ENCODE measurements around the gene ZNF775.
A peak's percentile ranks its signal among the peaks of the same experiment; 100 is the strongest.

The ZNF775 gene

GRCh38 chr7:150344299-150344698 is 34.8 kb upstream of the ZNF775 start:
- no peak for TF ChIP-seq CTCF (IDR thresholded peaks at IDR 0.05; ENCODE audit: borderline replicate concordance, control extremely low read depth, extremely low read depth, insufficient read depth, missing control alignments)
- in situ Hi-C loops (cut with MboI; ENCODE audit: low sequenced_read_pairs, unreplicated experiment) = no loop called here
- no peak for DNase-seq (ENCODE audit: low spot score)

GRCh38 chr7:150345012-150345411 is 34.1 kb upstream of the ZNF775 start:
- DNase-seq (ENCODE audit: low spot score) = no peak
- in situ Hi-C loops (cut with MboI; ENCODE audit: low sequenced_read_pairs, unreplicated experiment) = no loop called here
- TF ChIP-seq CTCF (IDR thresholded peaks at IDR 0.05; ENCODE audit: borderline replicate concordance, control extremely low read depth, extremely low read depth, insufficient read depth, missing control alignments) = no peak

GRCh38 chr7:150346922-150347321 is 32.2 kb upstream of the ZNF775 start:
- in situ Hi-C loops (cut with MboI; ENCODE audit: low sequenced_read_pairs, unreplicated experiment) = no loop called here
- TF ChIP-seq CTCF (IDR thresholded peaks at IDR 0.05; ENCODE audit: borderline replicate concordance, control extremely low read depth, extremely low read depth, insufficient read depth, missing control alignments) = no peak
- DNase-seq (ENCODE audit: low spot score) = no peak

GRCh38 chr7:150351587-150352194 is 27.4 kb upstream of the ZNF775 start:
- no peak for DNase-seq (ENCODE audit: low spot score)
- in situ Hi-C loops (cut with MboI; ENCODE audit: low sequenced_read_pairs, unreplicated experiment) = no loop called here
- TF ChIP-seq CTCF (IDR thresholded peaks at IDR 0.05; ENCODE audit: borderline replicate concordance, control extremely low read depth, extremely low read depth, insufficient read depth, missing control alignments) = no peak

GRCh38 chr7:150355666-150356059 is 23.5 kb upstream of the ZNF775 start:
- DNase-seq (ENCODE audit: low spot score) = no peak
- in situ Hi-C loops (cut with MboI; ENCODE audit: low sequenced_read_pairs, unreplicated experiment) = no loop called here
- TF ChIP-seq CTCF (IDR thresholded peaks at IDR 0.05; ENCODE audit: borderline replicate concordance, control extremely low read depth, extremely low read depth, insufficient read depth, missing control alignments) = no peak

- peak; percentile 16 for TF ChIP-seq CTCF (IDR thresholded peaks at IDR 0.05; ENCODE audit: borderline replicate concordance, control extremely low read depth, extremely low read depth, insufficient read depth, missing control alignments)
- DNase-seq (ENCODE audit: low spot score) = peak; percentile 66
Measured at GRCh38 chr7:150356265-150356897, 22.7 kb upstream of the ZNF775 start.

More at GRCh38 chr7:150356265-150356897, 22.7 kb upstream of the ZNF775 start:
- in situ Hi-C loops (cut with MboI; ENCODE audit: low sequenced_read_pairs, unreplicated experiment) = no loop called here

Measured in GM13976 (cell line).